Effector CD8-positive, alpha-beta T cell (primary cell): ENCODE data around the gene GGT1.
"Not testable (repeated sequence)": the region's sequence is repeated elsewhere in the genome, so short reads cannot be mapped to it uniquely, and the experiment has no call there.

Source experiments
- DNase-seq: peaks from one replicate; lab custom pipeline; 2025; lab: John Stamatoyannopoulos, UW

The GGT1 gene

DNA sequence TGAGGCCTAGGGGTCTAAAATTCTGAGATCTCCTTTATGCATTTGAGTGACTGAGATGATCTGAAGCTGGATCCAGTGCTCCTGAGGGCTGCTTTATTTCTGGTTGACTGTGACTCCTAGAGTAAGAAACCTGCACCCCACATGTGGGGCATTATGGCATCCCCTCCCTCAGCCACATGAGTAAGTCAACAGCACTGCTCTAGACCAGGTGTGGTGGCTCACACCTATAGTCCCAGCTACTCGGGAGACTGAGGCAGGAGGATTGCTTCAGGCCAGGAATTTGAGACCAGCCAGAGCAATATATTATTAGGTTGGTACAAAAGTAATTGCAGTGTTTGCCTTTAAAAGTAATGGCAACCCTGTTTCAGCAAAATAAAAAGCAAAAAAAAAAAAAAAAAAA is 39.3 kb downstream of the GGT1 start:
- not testable (repeated sequence) for DNase-seq

DNA sequence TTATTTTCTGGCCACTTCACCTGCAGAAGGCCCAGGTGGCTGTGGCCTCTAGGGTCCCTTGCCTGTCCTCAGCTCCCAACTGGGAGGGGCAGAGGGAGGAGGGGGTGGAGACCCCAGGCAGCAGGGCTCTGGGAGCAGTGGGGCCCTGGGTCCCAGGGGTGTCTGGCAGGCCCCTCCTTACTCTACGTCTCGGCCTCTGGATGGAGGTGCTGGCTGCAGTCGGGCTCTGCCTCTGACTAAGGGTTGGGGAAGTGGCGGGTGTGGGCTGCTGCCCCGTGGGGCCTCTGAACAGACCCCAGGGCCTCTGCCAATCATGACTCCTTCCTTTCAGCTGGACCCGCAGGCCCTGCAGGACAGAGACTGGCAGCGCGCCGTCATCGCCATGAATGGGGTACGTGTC is 41.4 kb downstream of the GGT1 start:
- DNase-seq = not testable (repeated sequence)

DNA sequence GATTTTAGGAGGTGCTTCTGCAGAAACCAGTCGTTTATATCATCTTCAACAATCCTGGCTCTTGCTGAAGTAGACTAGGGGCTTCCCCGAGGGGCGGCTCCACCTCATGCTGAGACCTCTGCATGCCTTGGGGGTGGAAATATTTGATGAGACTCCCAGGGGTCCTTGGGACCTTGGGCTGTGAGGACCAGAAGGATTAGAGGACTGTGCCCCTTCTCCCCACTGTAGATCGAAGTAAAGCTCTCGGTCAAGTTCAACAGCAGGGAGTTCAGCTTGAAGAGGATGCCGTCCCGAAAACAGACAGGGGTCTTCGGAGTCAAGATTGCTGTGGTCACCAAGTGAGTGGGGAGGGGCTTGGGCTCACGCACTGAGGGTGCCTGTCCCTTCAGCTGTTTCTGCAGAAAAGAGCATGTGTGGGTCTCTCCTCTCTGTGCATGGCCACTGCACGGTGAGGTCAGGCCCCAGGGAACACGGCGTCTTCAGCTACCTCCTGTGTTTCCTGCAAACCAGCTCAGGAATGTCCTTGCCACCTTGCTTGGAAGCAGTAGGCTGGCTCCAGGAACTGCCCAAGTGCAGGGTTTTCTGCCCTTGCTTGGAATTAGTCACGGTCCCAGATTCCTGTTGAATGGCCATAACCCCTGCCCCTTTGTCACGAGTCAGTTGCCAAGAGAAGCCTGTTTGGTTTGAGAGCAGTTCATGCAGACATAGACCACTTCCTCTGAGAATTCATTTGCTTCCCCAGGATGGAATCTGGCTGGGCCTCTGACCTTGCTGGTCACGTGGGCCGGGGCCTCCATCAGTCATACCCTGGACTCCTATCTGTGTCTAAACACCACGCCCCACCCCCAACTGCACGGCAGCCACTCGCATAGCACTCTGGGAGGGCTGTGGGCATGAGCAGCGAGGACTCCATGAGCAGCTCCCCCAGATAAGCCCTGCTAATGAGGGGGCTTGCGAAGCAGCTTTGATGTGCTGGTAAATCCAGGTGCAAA is 42.7 kb downstream of the GGT1 start:
- not testable (repeated sequence) for DNase-seq

DNA sequence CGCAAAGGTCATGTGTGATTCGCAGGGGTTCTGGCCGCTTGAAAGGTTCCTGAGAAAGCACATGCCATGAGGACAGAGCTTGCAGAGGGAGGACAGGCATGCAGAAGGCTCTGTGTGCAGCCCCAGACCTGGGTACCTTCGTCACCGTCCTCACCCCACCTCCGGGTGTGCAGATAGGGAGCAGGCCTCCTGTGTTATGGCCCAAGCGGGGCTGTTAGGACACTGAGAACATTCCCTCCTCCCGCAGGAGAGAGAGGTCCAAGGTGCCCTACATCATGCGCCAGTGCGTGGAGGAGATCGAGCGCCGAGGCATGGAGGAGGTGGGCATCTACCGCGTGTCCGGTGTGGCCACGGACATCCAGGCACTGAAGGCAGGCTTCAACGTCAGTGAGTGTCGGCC is 43.8 kb downstream of the GGT1 start:
- DNase-seq = not testable (repeated sequence)

DNA sequence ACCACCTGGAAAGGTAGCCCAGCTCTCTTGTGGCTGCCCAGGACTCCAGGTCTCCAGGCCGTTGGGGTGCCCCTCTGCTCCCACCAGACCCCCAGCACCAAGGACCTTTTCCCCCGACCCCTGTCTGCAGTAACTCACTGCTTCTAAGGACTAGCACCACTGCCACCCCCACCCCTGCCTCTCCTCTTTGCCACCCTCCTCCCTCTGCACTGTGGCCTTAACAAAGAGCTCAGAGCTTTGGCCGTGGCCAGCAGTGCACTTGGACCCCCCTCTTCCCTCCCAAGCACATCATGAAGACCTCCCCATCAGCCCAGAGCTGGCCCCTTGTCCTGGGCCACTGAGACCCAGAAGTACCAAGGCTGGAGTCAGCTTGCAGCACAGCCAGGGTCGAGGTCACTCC is 46.4 kb downstream of the GGT1 start:
- not testable (repeated sequence) for DNase-seq

DNA sequence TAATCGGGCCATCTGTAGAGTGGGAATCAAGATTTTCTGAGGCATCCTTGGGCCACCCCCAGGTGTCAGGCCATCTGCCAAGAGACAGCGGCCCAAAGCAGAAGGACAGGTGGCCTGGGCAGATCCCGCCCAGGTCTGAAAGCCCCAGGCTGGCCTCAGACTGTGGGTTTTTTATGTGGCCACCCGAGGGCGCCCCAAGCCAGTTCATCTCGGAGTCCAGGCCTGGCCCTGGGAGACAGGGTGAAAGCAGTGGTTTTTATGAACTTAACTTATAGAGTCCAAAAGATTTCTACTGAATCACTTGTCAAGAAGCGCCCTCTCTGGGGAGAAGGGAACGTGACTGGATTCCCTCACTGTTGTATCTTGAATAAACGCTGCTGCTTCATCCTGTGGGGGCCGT is 47.9 kb downstream of the GGT1 start:
- not testable (repeated sequence) for DNase-seq

DNA sequence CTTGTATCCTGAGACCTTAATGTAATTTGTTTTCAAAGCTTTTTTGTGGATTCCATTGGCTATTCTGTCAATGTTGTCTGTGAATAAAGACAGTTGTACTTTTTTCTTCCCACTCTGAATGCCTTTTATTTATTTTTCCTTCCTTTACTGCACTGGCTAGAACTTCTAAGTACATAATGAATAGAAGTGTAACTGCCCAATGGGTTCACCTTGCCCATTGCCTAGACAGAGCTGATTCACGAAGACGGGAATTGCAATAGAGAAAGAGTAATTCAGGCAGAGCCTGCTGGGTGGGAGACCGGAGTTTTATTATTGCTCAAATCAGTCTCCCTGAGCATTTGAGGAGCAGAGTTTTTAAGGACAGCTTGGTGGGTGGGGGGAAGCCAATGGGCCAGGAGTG is 62.4 kb downstream of the GGT1 start:
- not testable (repeated sequence) for DNase-seq

DNA sequence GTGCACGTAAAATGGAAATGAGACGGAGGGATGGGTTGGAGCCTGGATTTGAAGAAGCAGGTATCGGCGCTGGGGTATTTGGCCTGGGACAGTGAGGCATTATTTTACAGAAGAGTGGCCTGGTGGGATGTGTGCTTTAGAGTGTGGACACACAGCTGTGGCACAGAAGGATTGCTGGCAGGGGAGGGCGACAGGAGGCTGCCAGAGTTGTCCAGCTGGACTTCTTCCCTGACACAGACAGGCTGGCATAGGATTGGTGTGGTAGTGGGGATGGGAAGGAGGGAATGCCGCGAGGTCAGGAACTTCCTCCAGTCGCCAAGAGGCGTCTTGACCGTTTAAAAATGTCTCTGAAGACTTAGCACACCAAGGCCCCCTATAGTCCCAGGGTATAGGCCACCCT is 64.9 kb downstream of the GGT1 start:
- DNase-seq = not testable (repeated sequence)

DNA sequence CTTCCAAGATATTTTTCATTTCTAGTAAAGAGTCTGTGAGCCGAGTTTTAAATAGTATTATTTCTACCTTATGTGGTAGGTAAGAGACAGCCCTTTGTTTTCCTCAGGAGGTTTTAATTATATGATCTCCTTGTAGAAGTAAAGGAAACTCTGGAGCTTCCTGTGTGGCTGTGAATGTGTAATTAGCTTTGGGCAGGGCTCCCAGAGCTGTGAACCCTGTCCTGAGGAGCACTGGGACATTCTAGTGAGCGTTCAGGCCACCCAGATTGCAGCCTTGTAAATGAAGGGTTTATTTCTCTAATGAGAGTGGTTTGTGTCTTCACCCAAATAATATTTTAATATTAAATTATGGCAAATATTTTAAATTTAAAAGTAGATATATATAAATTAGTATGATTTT is 69.5 kb downstream of the GGT1 start:
- DNase-seq = not testable (repeated sequence)
